ENCODE data around the gene GASK1A.

Gene GASK1A

DNA sequence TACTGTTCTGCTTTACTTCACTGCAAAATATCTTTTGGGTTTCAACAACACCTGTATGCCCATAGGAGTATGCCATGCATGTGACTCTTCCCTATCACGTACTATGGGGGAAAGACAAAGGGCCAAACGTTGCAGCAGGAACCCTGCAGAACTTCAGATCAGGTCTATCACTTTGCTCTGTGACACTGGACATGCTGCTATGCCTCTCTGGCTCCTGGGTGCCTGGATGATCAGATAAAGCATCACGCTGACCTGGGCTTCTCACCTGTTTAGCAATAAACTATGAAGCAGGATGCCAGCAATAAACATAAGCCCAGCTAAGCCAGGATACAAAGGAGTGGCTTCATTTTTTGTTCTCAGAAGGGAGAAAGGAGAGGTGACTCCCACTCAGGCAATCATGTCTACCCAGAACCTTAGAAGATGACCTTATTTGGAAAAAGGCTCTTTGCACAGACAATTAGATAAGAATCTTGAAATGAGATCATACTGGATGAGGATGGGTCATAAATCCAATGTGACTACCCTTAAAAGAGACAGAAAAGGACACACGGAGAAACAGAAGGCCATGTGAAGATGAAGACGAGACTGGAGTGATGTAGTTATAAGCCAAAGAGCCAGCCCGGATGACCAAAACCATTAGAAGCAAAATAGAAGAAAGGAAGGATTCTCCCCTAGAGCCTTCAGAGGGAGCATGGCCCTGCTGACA lies 107.5 kb downstream of the GASK1A start:
- DNase-seq (ENCODE audit: low read depth, low spot score): no peak

DNA sequence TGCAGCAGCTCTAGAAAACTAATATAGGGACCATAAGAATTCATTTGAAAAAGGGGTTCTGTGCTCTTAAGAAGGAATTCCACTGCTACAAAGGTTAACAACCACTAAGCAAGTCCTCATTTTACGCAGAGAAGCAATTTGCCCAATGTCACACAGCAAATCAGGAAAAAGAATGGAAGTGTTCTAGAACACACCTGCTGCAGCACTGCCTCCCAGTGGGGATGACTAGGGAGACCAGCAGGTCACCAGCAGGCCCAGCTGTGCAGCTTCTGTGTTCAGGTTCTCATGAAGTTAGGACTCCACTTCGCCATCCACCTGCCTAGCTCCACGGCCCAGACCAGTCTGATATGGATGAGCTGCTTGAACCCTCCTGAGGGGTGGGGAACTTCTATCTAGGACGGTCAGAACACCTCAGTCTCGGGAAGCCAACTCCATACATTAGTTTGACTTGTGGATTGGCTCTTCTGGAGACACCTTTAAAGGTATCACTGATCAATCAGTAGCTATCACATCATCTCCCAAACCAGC lies 108.2 kb downstream of the GASK1A start:
- no peak for DNase-seq (ENCODE audit: low read depth, low spot score)

DNA sequence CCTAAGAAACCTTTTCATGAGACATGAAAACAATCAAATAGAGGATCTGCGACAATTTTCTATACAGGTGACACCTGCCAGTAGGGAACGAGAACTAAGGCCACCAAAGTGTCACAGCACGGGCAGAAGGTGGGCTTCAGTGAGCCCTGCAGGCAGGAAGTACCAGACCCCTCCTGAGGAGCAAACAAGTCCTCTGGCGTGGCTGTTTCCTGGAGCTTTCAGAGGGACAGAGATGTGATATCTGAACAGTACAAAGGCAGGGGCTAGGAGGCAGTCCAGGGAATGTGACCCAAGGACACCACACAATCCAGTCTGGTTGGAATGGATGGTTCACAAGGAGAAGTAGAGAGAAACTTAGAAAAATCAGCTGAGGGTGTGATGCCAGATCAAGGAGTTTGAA lies 110.0 kb downstream of the GASK1A start:
- DNase-seq (ENCODE audit: low read depth, low spot score): no peak

DNA sequence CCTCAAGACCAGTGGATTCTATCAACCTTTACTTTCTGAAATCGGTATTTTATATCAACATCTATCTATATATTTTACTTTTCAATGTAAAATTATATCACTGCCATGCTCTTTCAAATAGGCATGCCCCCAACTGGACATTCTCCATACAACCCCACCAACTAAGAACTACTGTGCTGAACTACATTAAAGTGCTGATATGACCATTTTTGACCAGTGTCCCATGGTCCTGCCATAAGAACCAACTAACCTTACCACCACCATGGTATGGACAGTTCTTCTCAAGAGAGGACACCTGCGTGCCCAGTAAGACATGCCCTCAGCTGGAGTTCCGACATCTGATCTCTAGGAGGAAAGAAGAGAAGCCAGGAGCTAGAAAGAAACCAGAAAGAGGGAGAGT lies 111.1 kb downstream of the GASK1A start:
- DNase-seq (ENCODE audit: low read depth, low spot score): no peak

DNA sequence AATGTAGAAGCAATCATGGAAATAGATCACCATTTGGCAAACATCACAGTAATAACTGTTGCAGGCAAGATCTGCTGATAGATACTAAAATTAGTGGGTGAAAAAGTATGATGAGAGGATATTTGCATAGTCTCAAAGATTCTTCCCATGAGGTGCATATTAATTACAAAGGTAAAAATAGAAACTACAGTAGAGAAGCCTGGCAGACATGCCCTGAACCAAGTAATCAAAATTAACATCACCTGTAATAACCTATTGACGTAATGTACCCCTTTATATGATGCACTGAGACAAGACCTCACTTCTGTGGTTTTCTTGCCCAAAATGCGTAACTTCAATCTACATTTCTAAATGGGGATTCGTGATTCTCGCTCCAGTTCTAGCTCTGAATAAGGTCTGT lies 112.4 kb downstream of the GASK1A start:
- DNase-seq (ENCODE audit: low read depth, low spot score): no peak

DNA sequence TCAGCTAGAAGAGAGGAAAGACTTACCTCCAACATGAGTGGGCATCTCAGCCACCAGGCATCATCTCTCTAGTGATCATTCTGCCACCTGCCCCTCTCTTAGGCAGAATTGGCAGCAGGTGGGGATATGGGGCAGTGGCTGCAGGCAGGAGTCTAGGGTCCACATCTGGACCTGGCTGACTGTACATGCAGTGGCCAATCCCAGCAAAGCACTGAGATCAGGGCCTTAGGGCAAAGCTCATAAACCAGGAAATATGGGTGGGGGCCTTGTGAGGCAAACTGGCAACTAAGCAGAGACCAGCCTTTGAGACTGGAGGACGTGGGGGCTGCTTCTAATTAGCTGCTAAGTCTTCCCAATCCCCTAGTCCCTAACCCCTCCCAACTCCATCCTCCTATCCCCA lies 113.9 kb downstream of the GASK1A start:
- DNase-seq (ENCODE audit: low read depth, low spot score): no peak

DNA sequence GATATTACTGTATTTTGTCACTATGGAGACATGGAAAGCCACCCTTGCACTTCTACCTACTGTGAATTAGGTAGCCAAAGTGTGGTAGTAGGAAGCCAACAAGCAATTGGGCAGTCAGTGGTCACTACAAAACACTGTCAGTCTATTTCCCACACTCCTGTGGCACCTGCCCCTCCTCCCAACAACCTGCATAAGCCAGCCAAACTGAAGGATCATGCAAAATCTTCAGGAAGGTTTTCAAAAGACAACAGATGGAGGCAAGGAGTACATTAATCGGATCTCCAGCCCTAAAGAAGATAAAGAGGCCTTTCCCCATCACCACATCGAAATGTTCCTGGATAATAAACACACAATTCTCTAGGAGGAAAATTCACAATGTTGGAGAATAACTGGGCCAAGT lies 114.9 kb downstream of the GASK1A start:
- no peak for DNase-seq (ENCODE audit: low read depth, low spot score)

DNA sequence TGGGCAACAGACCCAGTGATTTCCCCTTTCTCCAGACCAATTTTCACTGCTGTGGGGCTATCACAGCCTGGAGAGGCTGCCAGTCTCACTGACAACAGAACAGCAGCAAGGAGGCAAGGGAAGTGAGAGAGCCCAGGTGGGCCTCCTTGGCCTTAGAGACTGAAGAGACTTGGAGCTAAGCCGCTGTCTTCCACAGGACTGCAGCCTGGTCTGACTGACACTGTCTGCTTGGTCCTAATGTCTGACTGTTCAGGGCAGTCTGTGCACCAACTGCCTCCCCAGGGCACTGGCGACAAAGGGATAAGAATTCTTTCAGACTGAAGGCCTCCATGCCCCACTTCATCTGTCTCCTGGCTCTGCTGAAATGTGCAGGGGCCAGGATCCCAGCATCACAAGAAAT lies 115.3 kb downstream of the GASK1A start:
- no peak for DNase-seq (ENCODE audit: low read depth, low spot score)

DNA sequence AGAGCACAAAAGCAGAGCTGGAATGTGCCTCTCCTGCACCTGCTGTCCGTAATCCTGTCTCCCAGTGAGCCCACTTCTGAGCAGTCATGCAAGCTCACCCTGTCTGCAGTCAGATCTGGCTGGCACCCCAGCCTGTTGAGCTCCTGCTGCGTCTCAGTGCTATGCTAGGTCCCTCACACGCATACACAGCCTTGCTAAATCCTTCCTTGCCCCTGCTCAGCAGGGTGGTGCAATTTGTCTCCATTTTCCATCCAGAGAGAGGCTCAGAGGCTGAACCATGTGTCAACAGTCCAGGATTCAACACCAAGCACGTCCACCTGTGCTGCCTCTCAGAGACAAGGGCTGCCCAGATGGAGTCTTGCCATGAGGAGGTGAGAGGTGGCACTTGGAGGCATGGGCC lies 115.7 kb downstream of the GASK1A start:
- DNase-seq (ENCODE audit: low read depth, low spot score): no peak

DNA sequence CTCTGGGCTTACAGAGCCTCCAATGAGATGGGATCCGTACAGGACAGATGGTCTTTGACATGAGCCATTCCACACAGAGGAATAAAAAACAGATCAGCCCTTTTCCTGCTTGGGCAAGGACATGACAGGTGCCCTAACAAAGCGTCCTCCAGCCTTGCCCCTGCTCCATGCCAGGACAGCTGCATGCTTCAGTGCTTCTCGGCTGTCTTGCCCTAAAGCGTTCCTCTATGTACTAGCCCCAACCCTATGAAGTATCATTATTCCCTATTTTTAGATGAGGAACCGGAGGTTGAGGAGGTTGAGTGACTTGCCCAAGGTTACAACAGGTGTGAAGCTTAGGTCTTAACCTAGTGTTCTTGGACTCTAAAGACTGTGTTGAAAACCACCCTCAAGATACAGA lies 116.3 kb downstream of the GASK1A start:
- DNase-seq (ENCODE audit: low read depth, low spot score): no peak

DNA sequence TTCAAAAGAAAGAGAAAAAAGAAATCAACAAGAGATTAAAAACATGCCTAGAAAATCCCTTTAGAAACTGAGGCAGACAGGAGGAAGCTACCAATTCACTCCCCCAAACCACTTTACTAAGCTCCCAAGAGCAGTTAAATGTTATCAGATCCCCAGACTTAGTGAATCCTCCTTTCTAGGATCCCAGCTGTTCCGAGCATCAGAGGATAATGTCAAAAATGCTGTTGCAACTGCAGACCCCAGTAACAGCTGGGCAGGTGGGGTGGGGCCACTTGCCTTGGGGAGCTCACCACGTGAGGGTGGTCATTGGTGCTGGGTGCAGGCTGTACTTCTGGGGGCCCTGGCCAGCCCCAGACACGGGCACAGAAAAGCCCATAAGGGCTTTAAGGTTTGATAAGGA lies 117.7 kb downstream of the GASK1A start:
- no peak for DNase-seq (ENCODE audit: low read depth, low spot score)

DNA sequence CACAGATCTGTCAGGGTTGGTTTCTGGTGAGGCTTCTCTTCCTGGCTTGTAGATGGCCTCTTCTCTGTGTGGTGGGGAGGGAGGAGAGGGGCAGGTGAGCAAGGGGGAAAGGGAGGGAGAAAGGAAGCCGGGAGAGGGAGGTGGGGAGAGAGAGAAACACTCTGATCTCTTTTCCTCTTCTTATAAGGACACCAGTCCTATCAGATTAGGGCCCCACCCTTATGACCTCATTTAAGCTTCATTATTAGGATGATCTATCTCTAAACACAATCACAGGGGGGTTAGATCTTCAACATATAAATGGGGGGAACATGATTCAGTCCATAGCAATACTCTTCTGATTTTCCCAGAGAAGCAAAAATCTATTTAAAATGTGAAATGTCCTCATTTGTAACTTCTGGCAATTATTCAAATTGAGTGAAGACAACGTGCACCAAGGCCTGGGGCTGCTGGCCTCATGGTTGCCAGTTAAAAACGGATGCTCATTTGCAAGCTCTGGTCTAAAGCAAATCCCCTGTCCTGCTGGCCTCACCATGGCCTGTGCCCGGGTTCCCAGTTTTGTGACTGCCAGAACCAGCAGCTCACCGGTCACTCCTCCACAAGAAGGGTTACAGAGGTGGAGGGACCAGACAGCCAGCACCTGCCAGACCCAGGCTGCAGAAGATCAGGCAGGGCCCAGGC lies 118.4 kb downstream of the GASK1A start:
- no peak for DNase-seq (ENCODE audit: low read depth, low spot score)

DNA sequence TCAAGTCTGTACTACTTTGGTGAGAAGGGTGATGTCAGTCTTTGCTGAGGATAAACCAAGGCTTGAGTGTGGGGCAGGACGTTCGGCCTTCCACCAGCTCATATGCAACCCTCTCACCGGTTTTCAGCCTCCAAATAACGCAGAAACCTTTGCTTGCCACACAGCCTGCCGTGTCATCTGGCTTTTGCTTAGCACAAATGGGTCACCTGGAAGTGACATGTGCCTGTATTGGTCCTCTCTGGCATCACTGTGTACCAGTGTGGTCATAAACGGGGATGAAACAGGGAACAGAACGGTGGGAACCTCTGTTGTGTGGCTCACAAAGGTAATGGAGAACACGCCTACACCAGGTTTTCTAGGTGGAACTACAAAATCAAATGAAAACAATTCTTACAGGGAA lies 119.7 kb downstream of the GASK1A start:
- no peak for DNase-seq (ENCODE audit: low read depth, low spot score)

DNA sequence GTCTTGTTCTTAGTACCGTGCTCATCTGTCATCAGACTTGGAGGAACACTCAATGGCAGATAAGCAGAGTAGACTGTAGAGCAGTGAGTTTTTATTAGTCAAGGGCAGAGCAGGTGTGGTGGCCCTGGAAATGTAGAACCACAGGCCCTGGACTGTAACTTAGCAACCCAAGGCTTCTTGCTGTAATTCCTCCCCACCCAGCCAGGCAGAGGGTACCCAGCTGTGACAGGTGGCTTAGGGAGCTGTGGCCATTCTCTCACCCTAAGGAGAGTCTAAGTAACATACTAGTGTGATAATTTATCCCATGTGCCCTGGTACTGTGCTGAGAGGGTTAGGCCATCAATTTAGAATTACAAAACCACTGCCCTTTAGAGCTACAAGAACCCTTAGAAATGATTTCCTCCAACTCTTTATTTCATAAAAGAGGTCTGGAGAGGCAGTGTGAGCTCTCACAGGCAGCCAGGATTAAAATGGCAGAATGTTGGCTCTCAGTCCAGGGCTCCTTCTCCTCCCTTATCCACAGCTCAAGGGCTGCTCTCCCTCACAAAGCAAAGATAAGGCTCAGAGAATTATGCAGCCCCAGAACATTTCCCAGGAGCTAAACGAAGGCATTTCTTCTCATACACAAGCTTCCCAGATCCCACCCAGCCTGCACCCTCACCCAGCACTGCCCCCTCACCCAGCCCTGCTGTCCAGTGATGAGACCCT lies 123.8 kb downstream of the GASK1A start:
- no peak for DNase-seq (ENCODE audit: low read depth, low spot score)

DNA sequence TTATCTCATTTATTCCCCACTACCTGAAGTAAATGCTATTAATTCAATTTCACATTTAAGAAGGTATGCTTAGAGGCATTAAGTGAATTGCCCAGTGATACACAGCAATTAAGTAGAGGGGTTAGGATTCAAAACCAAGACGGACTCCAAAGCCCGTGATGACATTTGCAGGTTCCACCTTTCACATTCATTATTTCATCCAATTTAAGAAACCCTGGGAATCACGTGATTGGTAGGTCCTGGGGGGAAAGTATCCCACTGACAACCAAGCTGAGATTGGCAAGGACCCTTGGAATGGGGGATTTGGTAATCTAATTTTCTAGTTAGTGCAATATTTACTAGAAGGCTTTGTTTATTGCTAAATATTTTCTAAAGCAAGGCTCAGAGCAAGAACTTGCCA lies 124.9 kb downstream of the GASK1A start:
- DNase-seq (ENCODE audit: low read depth, low spot score): no peak

DNA sequence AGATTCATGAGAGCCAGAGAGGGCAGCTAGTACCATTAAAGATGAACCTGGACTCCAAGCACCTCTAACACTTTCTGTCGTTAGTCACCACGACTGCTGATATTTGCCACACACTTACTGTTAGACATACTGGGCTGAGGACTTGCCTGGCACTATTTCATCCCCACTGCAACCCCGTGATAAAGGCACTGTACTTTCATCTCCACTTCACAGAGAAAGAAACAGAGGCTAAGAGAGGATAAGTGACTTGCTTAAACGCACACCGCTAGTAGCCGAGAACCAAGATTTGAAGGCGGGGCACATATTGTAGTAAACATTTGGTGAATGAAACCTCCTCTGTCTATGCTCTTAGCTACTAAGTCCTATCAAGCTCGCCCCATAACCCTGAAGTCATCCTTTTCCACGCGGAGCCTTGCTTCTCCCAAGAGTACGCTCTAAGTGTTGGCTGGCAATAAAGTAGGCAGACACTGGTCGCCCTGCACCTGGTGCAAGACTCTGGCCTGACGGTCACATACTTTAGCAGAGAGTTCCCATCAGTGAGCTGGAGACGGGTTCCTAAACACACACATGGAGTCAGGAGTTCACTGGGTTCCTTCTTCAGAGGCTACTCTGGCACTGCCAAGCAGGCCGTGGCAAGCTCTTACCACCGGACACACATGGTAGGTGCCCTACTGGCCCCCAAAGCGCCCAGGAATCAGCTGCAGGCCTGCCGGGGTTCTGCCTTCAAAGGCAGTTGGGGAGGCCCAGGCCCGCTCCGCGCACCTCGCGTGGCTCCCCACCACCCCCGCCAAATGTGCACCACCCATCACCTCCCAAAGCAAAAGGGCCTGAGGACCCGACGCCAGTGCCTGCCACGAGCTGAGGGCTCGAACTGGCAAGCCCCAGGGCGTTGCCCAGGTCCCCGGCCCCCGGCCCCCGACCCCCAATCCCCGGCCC lies 125.8 kb downstream of the GASK1A start:
- no peak for DNase-seq (ENCODE audit: low read depth, low spot score)

DNA sequence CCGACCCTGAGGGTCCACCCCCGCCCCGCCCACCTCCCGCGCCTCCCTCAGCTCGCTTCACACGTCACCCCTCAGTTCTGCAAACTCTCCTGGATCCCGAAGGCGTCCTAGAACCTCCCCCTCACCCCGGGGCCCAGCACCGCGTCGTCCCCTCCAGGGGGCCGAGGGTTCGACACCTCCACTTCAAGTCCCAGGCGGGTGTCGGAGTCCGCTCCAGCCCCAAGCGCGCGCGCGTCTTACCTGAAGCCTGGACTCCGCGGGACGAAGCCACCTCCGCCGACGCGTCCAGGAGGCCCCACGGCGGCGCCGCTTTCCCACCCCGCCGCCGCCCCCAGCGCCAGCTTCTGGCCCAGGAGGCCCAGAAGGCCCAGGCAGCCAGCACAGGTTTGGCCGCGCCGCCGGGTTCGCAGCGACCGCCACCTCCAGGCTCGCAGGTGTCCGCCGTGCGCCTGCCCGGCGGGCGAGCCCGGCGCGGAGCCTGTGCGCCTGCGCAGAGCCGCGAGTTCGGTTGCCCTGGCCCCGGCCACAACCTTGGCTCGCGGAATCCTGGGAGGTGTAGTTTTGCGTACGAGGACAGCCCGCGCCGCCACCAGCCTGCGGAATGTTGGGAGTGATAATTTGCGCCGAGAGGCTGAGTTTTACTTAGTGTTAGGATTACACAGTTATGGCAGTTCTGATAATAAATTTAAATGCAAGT lies 126.6 kb downstream of the GASK1A start, which contains the start of gene POMGNT2:
TSS of gene POMGNT2 (minus strand) at position 484 of the 697 bp plus-strand sequence. CDS start 24,648 bp downstream, outside the sequence.
- DNase-seq (ENCODE audit: low read depth, low spot score): peak; percentile 71

DNA sequence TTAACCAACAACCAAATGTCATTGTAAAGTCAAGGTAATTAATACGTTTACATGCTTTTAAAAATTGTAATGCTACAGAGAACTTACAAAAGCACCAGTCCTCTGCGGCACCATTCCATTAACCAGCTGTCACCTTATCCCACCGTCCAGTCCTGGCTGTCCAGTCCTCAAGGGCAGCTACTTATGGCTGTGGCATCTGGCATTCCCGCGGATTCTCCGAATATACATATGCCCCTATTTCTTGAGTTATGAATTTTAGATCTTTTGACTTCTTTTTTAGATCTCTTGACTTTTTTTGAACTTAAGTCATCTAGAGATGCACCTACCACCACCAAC lies 127.2 kb downstream of the GASK1A start:
- no peak for DNase-seq (ENCODE audit: low read depth, low spot score)

Measured in activated naive CD8-positive, alpha-beta T cell treated with anti-CD3 and anti-CD28 coated beads, Interleukin-2, amount 50 U/mL, for 16 hours (primary cell).